Measurements from ENCODE around the gene PRMT5.
"Not testable (repeated sequence)": the region's sequence is repeated elsewhere in the genome, so short reads cannot be mapped to it uniquely, and the experiment has no call there.

The PRMT5 gene

GRCh38 chr14:22915886-22916521 lies 13.2 kb downstream of the PRMT5 start:
- Histone ChIP-seq H3K4me1 (ENCODE audit: control insufficient read depth in 2 of 2, insufficient read depth in 2 of 2, low read length in 2 of 2) (peaks cover 9 to 13% of the 10 kb centered on the region in 2 donors), H3K9ac (ENCODE audit: low read depth in 1 of 2, low read length in 2 of 2) (no peak overlapping the region), H3K27me3 (ENCODE audit: control insufficient read depth in 2 of 2, insufficient read depth in 2 of 2, low read length in 2 of 2) (no peaks in the 10 kb centered on the region), H3K36me3 (ENCODE audit: control insufficient read depth in 2 of 2, insufficient read depth in 2 of 2, low read length in 2 of 2) (peaks cover 4 to 17% of the 10 kb centered on the region in 2 donors), H3K27ac (ENCODE audit: low read depth in 2 of 2, low read length in 2 of 2) (no peak overlapping the region), H3K4me3 (ENCODE audit: low read length in 2 of 2) (no peak overlapping the region), H3K9me3 (ENCODE audit: control insufficient read depth in 2 of 2, low read length in 2 of 2) (no peaks in the 10 kb centered on the region)

GRCh38 chr14:22914836-22915235 lies 14.3 kb downstream of the PRMT5 start:
- H3K4me3 ChIP-seq (ENCODE audit: low read length in 2 of 2); H3K9ac ChIP-seq (ENCODE audit: low read depth in 1 of 2, low read length in 2 of 2); H3K9me3 ChIP-seq (ENCODE audit: control insufficient read depth in 2 of 2, low read length in 2 of 2); H3K27me3 ChIP-seq (ENCODE audit: control insufficient read depth in 2 of 2, insufficient read depth in 2 of 2, low read length in 2 of 2); H3K27ac ChIP-seq (ENCODE audit: low read depth in 2 of 2, low read length in 2 of 2): not testable (repeated sequence)
- H3K36me3 ChIP-seq (ENCODE audit: control insufficient read depth in 2 of 2, insufficient read depth in 2 of 2, low read length in 2 of 2): peaks cover 0 to 14% of the 10 kb centered on the region in 2 donors
- peaks cover 8 to 11% of the 10 kb centered on the region in 2 donors for H3K4me1 ChIP-seq (ENCODE audit: control insufficient read depth in 2 of 2, insufficient read depth in 2 of 2, low read length in 2 of 2)

GRCh38 chr14:22910916-22911315 lies 18.3 kb downstream of the PRMT5 start:
- Histone ChIP-seq H3K4me1 (ENCODE audit: control insufficient read depth in 2 of 2, insufficient read depth in 2 of 2, low read length in 2 of 2) (no peaks in the 10 kb centered on the region), H3K36me3 (ENCODE audit: control insufficient read depth in 2 of 2, insufficient read depth in 2 of 2, low read length in 2 of 2) (peaks cover 14 to 43% of the 10 kb centered on the region in 2 donors), H3K27me3 (ENCODE audit: control insufficient read depth in 2 of 2, insufficient read depth in 2 of 2, low read length in 2 of 2) (no peaks in the 10 kb centered on the region), H3K27ac (ENCODE audit: low read depth in 2 of 2, low read length in 2 of 2) (no peak overlapping the region), H3K9me3 (ENCODE audit: control insufficient read depth in 2 of 2, low read length in 2 of 2) (no peaks in the 10 kb centered on the region), H3K9ac (ENCODE audit: low read depth in 1 of 2, low read length in 2 of 2) (no peak overlapping the region), H3K4me3 (ENCODE audit: low read length in 2 of 2) (no peak overlapping the region)

- no peaks in the 10 kb centered on the region for H3K9me3 ChIP-seq (ENCODE audit: control insufficient read depth in 2 of 2, low read length in 2 of 2)
- H3K27me3 ChIP-seq (ENCODE audit: control insufficient read depth in 2 of 2, insufficient read depth in 2 of 2, low read length in 2 of 2): no peaks in the 10 kb centered on the region
- no peak overlapping the region for H3K27ac ChIP-seq (ENCODE audit: low read depth in 2 of 2, low read length in 2 of 2)
- no peak overlapping the region for H3K4me3 ChIP-seq (ENCODE audit: low read length in 2 of 2)
- peaks cover 37 to 66% of the 10 kb centered on the region in 2 donors for H3K36me3 ChIP-seq (ENCODE audit: control insufficient read depth in 2 of 2, insufficient read depth in 2 of 2, low read length in 2 of 2)
- H3K4me1 ChIP-seq (ENCODE audit: control insufficient read depth in 2 of 2, insufficient read depth in 2 of 2, low read length in 2 of 2): no peaks in the 10 kb centered on the region
- no peak overlapping the region for H3K9ac ChIP-seq (ENCODE audit: low read depth in 1 of 2, low read length in 2 of 2)
Observed at GRCh38 chr14:22908601-22909000, 20.6 kb downstream of the PRMT5 start.

GRCh38 chr14:22907429-22907828 lies 21.7 kb downstream of the PRMT5 start:
- H3K9me3 ChIP-seq (ENCODE audit: control insufficient read depth in 2 of 2, low read length in 2 of 2): no peaks in the 10 kb centered on the region
- H3K9ac ChIP-seq (ENCODE audit: low read depth in 1 of 2, low read length in 2 of 2): no peak overlapping the region
- H3K36me3 ChIP-seq (ENCODE audit: control insufficient read depth in 2 of 2, insufficient read depth in 2 of 2, low read length in 2 of 2): peaks cover 45 to 76% of the 10 kb centered on the region in 2 donors
- H3K27ac ChIP-seq (ENCODE audit: low read depth in 2 of 2, low read length in 2 of 2): no peak overlapping the region
- H3K4me1 ChIP-seq (ENCODE audit: control insufficient read depth in 2 of 2, insufficient read depth in 2 of 2, low read length in 2 of 2): no peaks in the 10 kb centered on the region
- no peaks in the 10 kb centered on the region for H3K27me3 ChIP-seq (ENCODE audit: control insufficient read depth in 2 of 2, insufficient read depth in 2 of 2, low read length in 2 of 2)
- no peak overlapping the region for H3K4me3 ChIP-seq (ENCODE audit: low read length in 2 of 2)

GRCh38 chr14:22906073-22906472 lies 23.1 kb downstream of the PRMT5 start:
- Histone ChIP-seq H3K9ac (ENCODE audit: low read depth in 1 of 2, low read length in 2 of 2) (no peak overlapping the region), H3K9me3 (ENCODE audit: control insufficient read depth in 2 of 2, low read length in 2 of 2) (no peaks in the 10 kb centered on the region), H3K27ac (ENCODE audit: low read depth in 2 of 2, low read length in 2 of 2) (no peak overlapping the region), H3K27me3 (ENCODE audit: control insufficient read depth in 2 of 2, insufficient read depth in 2 of 2, low read length in 2 of 2) (no peaks in the 10 kb centered on the region), H3K36me3 (ENCODE audit: control insufficient read depth in 2 of 2, insufficient read depth in 2 of 2, low read length in 2 of 2) (peaks cover 57 to 85% of the 10 kb centered on the region in 2 donors), H3K4me1 (ENCODE audit: control insufficient read depth in 2 of 2, insufficient read depth in 2 of 2, low read length in 2 of 2) (no peaks in the 10 kb centered on the region), H3K4me3 (ENCODE audit: low read length in 2 of 2) (no peak overlapping the region)

- no peaks in the 10 kb centered on the region for H3K4me1 ChIP-seq (ENCODE audit: control insufficient read depth in 2 of 2, insufficient read depth in 2 of 2, low read length in 2 of 2)
- H3K9ac ChIP-seq (ENCODE audit: low read depth in 1 of 2, low read length in 2 of 2): no peak overlapping the region
- no peaks in the 10 kb centered on the region for H3K9me3 ChIP-seq (ENCODE audit: control insufficient read depth in 2 of 2, low read length in 2 of 2)
- no peak overlapping the region for H3K4me3 ChIP-seq (ENCODE audit: low read length in 2 of 2)
- peaks cover 62 to 86% of the 10 kb centered on the region in 2 donors for H3K36me3 ChIP-seq (ENCODE audit: control insufficient read depth in 2 of 2, insufficient read depth in 2 of 2, low read length in 2 of 2)
- H3K27ac ChIP-seq (ENCODE audit: low read depth in 2 of 2, low read length in 2 of 2): no peak overlapping the region
- no peaks in the 10 kb centered on the region for H3K27me3 ChIP-seq (ENCODE audit: control insufficient read depth in 2 of 2, insufficient read depth in 2 of 2, low read length in 2 of 2)
Observed at GRCh38 chr14:22905627-22906026, 23.5 kb downstream of the PRMT5 start.

GRCh38 chr14:22903742-22904087 lies 25.5 kb downstream of the PRMT5 start:
- Histone ChIP-seq H3K27ac (ENCODE audit: low read depth in 2 of 2, low read length in 2 of 2) (no peak overlapping the region), H3K36me3 (ENCODE audit: control insufficient read depth in 2 of 2, insufficient read depth in 2 of 2, low read length in 2 of 2) (peaks cover 54 to 79% of the 10 kb centered on the region in 2 donors)

GRCh38 chr14:22901799-22902198 lies 27.4 kb downstream of the PRMT5 start:
- H3K4me3 ChIP-seq (ENCODE audit: low read length in 2 of 2): no peak overlapping the region

More at GRCh38 chr14:22903742-22904087, 25.5 kb downstream of the PRMT5 start:
- H3K4me1 ChIP-seq (ENCODE audit: control insufficient read depth in 2 of 2, insufficient read depth in 2 of 2, low read length in 2 of 2): no peaks in the 10 kb centered on the region
- no peak overlapping the region for H3K9ac ChIP-seq (ENCODE audit: low read depth in 1 of 2, low read length in 2 of 2)
- H3K9me3 ChIP-seq (ENCODE audit: control insufficient read depth in 2 of 2, low read length in 2 of 2): no peaks in the 10 kb centered on the region
- H3K27me3 ChIP-seq (ENCODE audit: control insufficient read depth in 2 of 2, insufficient read depth in 2 of 2, low read length in 2 of 2): no peaks in the 10 kb centered on the region
- no peak overlapping the region for H3K4me3 ChIP-seq (ENCODE audit: low read length in 2 of 2)

GRCh38 chr14:22900081-22900799 lies 28.9 kb downstream of the PRMT5 start:
- H3K9ac ChIP-seq (ENCODE audit: low read depth in 1 of 2, low read length in 2 of 2): no peak overlapping the region
- H3K4me1 ChIP-seq (ENCODE audit: control insufficient read depth in 2 of 2, insufficient read depth in 2 of 2, low read length in 2 of 2): no peaks in the 10 kb centered on the region
- H3K27me3 ChIP-seq (ENCODE audit: control insufficient read depth in 2 of 2, insufficient read depth in 2 of 2, low read length in 2 of 2): no peaks in the 10 kb centered on the region
- peak overlapping the region in 1 of 2 donors; percentile 11 for H3K27ac ChIP-seq (ENCODE audit: low read depth in 2 of 2, low read length in 2 of 2)
- H3K36me3 ChIP-seq (ENCODE audit: control insufficient read depth in 2 of 2, insufficient read depth in 2 of 2, low read length in 2 of 2): peaks cover 41 to 50% of the 10 kb centered on the region in 2 donors
- H3K9me3 ChIP-seq (ENCODE audit: control insufficient read depth in 2 of 2, low read length in 2 of 2): no peaks in the 10 kb centered on the region
- H3K4me3 ChIP-seq (ENCODE audit: low read length in 2 of 2): no peak overlapping the region

More at GRCh38 chr14:22901799-22902198, 27.4 kb downstream of the PRMT5 start:
- no peak overlapping the region for H3K9ac ChIP-seq (ENCODE audit: low read depth in 1 of 2, low read length in 2 of 2)
- no peak overlapping the region for H3K27ac ChIP-seq (ENCODE audit: low read depth in 2 of 2, low read length in 2 of 2)
- peaks cover 54 to 64% of the 10 kb centered on the region in 2 donors for H3K36me3 ChIP-seq (ENCODE audit: control insufficient read depth in 2 of 2, insufficient read depth in 2 of 2, low read length in 2 of 2)
- H3K9me3 ChIP-seq (ENCODE audit: control insufficient read depth in 2 of 2, low read length in 2 of 2): no peaks in the 10 kb centered on the region
- no peaks in the 10 kb centered on the region for H3K27me3 ChIP-seq (ENCODE audit: control insufficient read depth in 2 of 2, insufficient read depth in 2 of 2, low read length in 2 of 2)
- H3K4me1 ChIP-seq (ENCODE audit: control insufficient read depth in 2 of 2, insufficient read depth in 2 of 2, low read length in 2 of 2): no peaks in the 10 kb centered on the region

Data from mucosa of rectum (tissue), 2 donors.